NCI-H1092 (cell line): Measurements from ENCODE around the gene TNS3.

ENCODE experiments used
- DNase-seq: peaks from one replicate; lab custom pipeline; 2025; lab: John Stamatoyannopoulos, UW

The TNS3 gene

GRCh38 chr7:47345857-47346298 lies 236.0 kb downstream of the TNS3 start:
- DNase-seq: no peak

GRCh38 chr7:47344171-47344955 lies 237.5 kb downstream of the TNS3 start:
- DNase-seq: no peak

GRCh38 chr7:47343061-47343455 lies 238.9 kb downstream of the TNS3 start:
- DNase-seq: no peak

- DNase-seq: no peak
These were observed 239.4 kb downstream of the TNS3 start for GRCh38 chr7:47342296-47343060.

- DNase-seq: no peak
These were observed 241.4 kb downstream of the TNS3 start for GRCh38 chr7:47340517-47340916.

GRCh38 chr7:47338026-47338425 lies 243.9 kb downstream of the TNS3 start:
- no peak for DNase-seq

- no peak for DNase-seq
These were observed 244.4 kb downstream of the TNS3 start for GRCh38 chr7:47337531-47337930.

- DNase-seq: no peak
These were observed 245.2 kb downstream of the TNS3 start for GRCh38 chr7:47336472-47337425.

- no peak for DNase-seq
These were observed 246.1 kb downstream of the TNS3 start for GRCh38 chr7:47335557-47336471.

- DNase-seq: no peak
These were observed 246.8 kb downstream of the TNS3 start for GRCh38 chr7:47335071-47335470.

GRCh38 chr7:47333959-47334358 lies 248.0 kb downstream of the TNS3 start:
- no peak for DNase-seq

GRCh38 chr7:47333554-47333887 lies 248.4 kb downstream of the TNS3 start:
- no peak for DNase-seq

- DNase-seq: no peak
These were observed 249.0 kb downstream of the TNS3 start for GRCh38 chr7:47332681-47333553.

GRCh38 chr7:47332213-47332612 lies 249.7 kb downstream of the TNS3 start:
- no peak for DNase-seq

GRCh38 chr7:47331179-47331565 lies 250.7 kb downstream of the TNS3 start:
- no peak for DNase-seq

- DNase-seq: no peak
These were observed 251.2 kb downstream of the TNS3 start for GRCh38 chr7:47330561-47331178.

- no peak for DNase-seq
These were observed 251.9 kb downstream of the TNS3 start for GRCh38 chr7:47330026-47330425.

- no peak for DNase-seq
These were observed 252.5 kb downstream of the TNS3 start for GRCh38 chr7:47329320-47329926.
